Sigmoid colon (tissue), 4 donors: ENCODE results near the gene GEMIN7.

Experiments used
- CTCF ChIP-seq, 4 experiments: fragments of 450-650 bp in 3 of 4; fragments of 200-600 bp in 1 of 4; IDR thresholded peaks; one replicate each; pipeline ENCODE4 v1.5.1; 2016 to 2019; ENCODE audit warnings: antibody characterized with exemption in 4 of 4, mild to moderate bottlenecking in 3 of 4, moderate library complexity in 2 of 4
- EP300 ChIP-seq, 4 donors: sonication (generic); formaldehyde crosslinking; IDR thresholded peaks; one replicate each; pipeline ENCODE4 v1.6.1; 2017; ENCODE audit warnings: antibody characterized with exemption in 4 of 4
- POLR2A ChIP-seq, 2 donors: fragments of 450-650 bp; IDR thresholded peaks; one replicate each; pipeline ENCODE4 v1.6.1; 2016; ENCODE audit warnings: antibody characterized with exemption in 2 of 2, mild to moderate bottlenecking in 2 of 2, moderate library complexity in 2 of 2
- POLR2AphosphoS5 ChIP-seq, 4 donors: sonication (generic); formaldehyde crosslinking; IDR thresholded peaks; one replicate each; pipeline ENCODE4 v1.6.1; 2017; ENCODE audit warnings: antibody characterized with exemption in 4 of 4

- TF ChIP-seq CTCF (IDR thresholded peaks at IDR 0.05) = no peak
- TF ChIP-seq POLR2AphosphoS5 (IDR thresholded peaks at IDR 0.05) = no peak
- no peak for TF ChIP-seq POLR2A (IDR thresholded peaks at IDR 0.05)
- TF ChIP-seq EP300 (IDR thresholded peaks at IDR 0.05) = no peak
Measured at GRCh38 chr19:45140144-45140503, 61.1 kb downstream of the GEMIN7 start.
